Stimulated activated CD8-positive, alpha-beta memory T cell treated with anti-CD3 and anti-CD28 coated beads, Interleukin-4, amount 100 ng/mL, for 4 hours (primary cell): ENCODE results near the gene CD44.

Experiments
- DNase-seq, 2 donors: peaks; one replicate each; pipeline ENCODE4 v3.0.0-alpha.2; 2020; ENCODE audit warnings: low read depth in 2 of 2, low spot score in 1 of 2

CD44 gene

DNA sequence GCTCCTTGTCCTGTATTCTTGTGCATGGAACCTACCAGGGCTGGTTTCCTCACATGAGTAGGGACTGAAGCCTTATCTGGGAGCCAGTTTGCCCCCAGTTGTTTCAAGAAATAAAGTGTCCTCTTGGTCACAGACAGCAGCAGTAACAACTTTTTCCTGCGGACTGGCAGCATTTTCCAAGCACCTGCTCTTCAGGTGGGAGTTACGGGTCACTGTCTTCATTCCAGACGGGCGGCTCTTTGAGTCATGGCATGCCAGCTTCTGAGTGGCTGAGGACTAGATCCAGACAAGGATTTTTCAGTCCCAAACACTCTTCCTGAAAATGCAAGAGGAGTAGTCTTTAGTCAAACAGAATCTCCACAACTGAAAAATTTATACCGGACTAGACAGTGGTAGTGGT lies 2.7 kb upstream of the CD44 start:
- no peak for DNase-seq

DNA sequence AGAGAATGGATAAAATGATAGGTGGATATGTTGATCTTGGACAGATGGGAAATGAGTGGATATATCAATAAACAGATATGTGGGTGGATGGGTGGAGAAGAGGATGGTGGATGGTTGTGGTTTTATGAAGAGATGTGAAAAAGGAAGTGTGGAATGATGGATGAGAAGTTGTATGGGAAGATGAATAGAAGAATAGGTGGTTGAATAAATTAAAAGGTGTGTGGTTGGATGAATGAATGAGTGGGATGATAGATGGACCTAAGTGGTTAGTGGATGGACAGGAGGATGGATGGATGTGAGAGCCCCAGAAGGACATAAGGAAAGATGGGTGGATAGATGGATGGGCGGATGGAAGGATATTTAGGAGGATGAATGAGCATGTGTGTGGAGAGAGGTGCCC lies 913 bp upstream of the CD44 start:
- no peak for DNase-seq

DNA sequence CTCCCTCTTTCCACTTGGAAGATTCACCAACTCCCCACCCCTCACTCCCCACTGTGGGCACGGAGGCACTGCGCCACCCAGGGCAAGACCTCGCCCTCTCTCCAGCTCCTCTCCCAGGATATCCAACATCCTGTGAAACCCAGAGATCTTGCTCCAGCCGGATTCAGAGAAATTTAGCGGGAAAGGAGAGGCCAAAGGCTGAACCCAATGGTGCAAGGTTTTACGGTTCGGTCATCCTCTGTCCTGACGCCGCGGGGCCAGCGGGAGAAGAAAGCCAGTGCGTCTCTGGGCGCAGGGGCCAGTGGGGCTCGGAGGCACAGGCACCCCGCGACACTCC lies 397 bp upstream of the CD44 start:
- DNase-seq, result no peak

DNA sequence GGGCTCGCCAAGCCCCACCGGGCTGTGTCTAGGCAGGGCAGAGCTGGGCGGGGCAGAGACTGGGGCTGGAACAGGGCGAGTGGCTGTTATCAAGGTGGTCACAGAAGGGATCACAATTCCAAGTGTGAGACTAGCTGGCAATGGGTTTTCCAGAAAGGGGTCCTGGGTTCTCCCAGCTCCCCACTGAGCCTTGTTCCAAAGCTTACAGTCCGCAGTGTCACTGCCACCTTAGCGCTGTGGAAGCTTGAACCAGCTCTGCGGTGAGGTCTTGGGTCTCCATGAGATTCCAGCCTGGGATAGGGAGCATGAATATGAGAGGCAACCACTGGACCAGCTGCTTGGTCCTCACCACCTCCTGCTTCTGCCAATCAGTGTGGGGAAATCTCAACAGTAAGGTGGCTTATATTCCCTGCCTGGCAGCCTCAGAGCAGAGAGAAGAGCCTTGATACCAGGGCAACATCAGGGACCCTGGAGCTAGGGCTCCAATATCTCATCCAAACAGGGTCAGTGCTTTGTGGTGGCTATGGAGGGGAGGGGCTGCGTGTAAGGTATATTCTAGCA lies 831 bp downstream of the CD44 start:
- no peak for DNase-seq

DNA sequence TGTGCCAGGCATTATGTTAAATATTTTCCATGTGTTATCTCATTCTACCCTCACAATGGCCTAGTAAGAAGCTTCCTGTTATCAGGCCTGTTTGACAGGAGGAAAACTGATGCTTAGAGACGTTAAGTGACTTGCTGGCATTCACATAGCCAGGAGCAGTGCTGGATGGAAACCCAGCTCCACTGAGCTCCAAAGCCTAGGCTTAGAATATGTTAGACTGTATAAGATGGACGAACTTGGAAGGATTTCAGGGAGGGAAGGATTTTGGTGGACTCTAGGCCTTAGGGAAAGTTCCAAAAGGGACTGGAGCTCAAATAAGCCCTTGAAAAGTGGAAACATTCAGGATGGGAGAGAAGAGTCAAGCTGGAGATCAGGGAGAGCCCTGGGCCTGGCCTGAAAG lies 2.1 kb downstream of the CD44 start:
- no peak for DNase-seq

DNA sequence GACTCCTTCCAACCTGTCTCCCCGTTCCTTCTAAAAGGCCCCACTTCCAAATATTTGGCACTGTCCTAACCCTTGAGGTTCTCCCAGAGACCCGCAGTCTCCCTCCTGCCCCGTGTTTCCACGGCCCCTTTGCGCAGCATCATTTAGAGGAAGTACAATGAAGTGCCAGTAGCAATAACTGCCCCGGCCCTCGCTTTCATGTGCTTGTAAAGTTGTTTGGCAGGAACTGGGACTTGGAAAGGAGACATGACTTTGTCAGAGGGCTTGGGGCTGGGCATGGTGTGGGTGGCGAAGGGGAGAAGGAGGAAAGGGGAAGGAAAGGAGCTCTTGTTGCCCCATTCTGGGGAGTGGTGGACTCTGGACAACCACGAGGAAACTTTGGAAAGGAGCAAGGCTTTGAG lies 2.6 kb downstream of the CD44 start:
- DNase-seq, result no peak

DNA sequence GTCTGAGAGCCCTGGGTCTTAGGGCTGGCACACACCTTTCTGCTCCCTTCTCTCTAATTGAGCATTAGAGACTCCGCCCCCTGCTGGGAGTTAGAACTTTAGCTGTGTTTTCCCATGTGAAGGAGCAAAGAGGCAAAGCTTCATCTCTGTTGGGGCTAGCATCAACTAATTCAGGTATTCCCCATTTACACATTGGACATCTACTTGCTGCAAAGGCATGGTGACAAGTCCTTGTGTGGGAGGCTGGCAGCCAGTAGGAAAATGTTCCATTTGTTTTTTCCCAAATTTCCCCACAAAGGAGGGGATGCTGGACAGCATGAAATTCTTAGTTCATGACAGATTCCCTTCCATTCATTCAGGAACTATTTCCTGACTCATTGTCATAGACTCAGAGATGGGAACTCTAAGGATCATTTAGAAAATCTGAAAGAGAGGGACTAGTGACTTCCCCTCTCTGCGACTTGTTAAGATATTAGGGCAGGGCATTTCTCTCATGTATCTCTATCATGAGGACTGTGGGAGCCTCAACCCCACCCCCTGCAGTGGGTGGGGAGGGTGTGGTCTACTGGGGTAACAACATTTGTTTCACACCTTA lies 3.6 kb downstream of the CD44 start:
- no peak for DNase-seq

DNA sequence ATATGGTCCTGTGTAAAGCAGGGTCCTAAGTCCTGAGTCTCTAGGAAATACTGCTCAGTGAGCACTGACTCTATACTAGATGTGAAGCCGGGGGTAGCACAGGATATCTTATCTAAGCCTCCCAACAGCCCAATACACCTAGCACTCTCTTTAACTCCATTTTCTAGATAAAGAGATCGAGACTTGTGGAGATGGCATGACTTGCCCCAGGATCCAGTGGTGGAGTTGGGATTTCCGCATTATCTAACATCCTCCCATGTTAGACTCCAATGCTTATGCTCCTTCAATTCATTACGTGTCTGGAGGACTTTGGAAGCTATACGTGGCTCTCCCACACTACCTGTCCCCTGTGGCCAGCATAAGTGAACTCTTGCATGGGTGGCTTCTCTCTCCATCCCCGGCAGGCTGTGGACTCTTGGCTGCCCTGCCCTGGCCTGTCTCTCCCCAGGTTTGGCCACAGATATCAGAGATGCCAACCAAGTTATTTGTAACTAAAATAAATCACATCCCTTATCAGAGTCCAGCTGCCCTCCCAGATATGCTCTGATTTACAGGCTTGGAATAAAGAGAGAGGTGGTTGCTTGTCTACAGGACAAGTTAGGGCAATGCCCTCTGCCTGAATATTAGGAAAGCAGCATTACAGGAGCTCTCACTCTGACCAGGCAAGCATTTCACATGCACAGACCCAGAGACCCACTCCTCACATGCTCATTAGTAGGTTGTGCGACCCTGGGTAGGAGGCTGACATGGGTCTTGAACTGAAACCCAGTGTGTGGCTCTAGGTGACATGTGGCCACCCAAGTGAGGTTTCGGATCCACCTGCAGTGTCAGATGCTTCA lies 4.5 kb downstream of the CD44 start:
- no peak for DNase-seq

DNA sequence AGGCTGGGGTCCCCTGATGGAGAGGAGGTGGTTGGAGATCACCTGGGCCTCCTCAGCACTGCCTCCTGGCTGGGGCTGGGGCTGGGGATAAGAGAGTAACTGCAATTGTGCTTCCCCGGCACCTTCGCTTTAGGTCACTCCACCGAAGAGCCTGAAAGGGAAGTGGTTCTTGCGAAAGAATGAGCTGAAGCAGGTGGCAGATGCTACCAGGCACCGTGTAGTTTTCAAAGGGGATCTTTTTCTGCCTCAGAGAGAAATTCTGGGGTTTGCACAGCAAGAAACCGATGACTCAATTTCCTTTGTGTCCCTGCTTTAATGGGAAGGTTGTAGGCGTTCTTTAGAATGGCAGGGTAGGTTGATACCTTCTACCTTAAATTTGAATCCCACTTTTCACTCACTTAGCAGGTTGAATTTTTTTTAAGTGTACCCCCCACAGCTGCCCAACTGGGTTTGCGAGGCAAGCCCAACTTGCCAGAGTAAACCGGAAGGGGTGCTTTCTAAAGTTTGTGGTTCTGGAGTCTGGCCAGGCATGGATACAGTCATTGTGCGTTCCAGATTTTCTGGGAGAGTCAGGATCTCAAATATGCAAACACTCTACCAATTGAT lies 5.3 kb downstream of the CD44 start:
- DNase-seq, result no peak

DNA sequence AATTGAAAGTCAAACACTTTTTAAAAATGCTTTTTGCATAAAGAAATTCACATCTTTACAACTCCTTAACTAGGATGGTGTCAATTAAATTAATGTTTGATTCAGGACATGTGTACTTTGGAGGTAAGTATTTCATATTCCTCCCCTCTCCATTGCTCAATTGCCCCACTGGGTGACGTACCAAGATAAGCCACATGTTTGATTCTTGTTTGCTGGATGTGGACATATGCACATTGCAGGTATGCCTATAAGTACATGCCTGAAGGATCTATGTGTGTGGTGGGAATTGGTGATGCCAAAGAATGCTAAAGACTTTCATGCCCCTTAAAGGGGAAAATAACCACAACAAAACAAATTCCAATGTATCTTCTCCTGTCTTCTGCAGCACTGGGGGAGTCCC lies 5.8 kb downstream of the CD44 start:
- DNase-seq, result no peak

DNA sequence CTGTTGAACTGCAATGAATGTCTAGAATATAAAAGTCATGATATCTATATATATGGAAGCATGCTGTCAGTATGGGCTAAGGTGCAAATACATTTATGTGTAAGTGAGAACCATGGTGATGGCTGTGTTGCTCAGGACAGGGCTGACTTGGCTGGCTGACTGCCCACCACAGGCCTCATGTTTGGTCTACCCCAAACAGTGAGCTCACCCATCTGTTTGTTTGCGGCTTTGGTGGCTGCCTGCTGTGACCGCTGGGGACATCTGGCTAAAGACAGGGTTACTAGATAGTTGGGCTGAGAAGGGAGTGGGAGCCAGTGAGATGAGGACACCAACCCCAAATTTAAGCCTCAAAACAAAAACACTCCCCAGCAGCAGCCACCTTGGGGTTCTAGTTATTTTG lies 6.3 kb downstream of the CD44 start:
- DNase-seq, result no peak

DNA sequence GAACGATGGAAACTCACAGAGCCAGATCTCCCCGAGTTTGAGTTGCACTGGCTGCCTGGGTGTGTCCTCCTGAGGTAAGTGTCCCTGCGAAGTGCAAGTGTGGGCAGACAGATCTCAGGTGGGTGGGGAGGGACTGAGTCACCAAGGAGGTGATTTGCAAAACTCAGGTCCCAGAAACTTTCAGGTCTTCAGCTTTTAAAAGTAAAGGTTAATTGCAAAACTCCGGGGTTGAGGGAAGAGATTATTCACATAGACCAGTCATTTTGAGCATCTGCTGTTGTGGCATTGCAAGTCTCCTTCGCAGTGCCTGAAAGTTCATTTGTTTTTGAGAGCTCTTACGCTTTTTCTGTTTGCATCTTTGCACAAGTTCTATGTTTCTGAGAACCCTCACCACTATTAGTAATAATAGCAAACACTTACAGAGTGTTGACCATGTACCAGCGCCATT lies 7.1 kb downstream of the CD44 start:
- DNase-seq, result peak; percentile 60 to 78

DNA sequence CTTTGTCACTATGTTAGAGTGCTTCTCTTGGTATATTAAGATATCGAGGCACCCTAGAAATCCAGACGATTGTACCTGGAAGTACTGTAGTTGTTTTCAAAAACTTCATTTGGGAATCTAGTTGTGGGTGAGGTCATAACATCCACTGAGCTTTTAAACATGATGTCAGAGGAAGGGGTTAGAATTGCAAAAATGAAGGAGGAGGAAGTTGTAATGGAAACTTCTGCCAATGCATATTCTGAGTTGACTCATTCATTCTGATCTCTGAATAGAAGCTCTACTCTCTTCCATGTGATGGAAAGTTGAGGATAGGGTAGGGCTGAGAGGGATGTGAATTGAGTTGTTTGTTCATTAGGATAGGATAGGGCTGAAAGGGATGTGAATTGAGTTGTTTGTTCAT lies 7.7 kb downstream of the CD44 start:
- no peak for DNase-seq

DNA sequence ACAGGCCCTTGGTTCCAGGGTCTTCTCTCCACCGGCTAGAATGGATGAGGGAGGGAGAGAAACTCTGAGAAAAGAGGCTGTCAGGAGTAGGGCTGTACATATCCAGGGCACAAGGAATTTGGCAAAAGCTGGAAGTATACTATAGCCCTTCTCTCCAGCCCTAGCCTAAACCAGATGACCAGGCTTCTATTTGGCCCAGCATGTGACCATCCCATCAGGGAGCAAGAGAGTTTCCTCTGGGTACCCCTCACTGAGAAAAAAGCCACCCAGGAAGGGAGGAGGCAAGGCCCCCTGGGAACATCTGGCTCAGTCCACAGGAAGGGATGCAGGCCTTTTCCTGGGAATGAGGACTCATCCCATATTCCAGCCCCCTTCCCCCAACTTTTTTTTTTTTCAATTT lies 8.3 kb downstream of the CD44 start:
- no peak for DNase-seq

DNA sequence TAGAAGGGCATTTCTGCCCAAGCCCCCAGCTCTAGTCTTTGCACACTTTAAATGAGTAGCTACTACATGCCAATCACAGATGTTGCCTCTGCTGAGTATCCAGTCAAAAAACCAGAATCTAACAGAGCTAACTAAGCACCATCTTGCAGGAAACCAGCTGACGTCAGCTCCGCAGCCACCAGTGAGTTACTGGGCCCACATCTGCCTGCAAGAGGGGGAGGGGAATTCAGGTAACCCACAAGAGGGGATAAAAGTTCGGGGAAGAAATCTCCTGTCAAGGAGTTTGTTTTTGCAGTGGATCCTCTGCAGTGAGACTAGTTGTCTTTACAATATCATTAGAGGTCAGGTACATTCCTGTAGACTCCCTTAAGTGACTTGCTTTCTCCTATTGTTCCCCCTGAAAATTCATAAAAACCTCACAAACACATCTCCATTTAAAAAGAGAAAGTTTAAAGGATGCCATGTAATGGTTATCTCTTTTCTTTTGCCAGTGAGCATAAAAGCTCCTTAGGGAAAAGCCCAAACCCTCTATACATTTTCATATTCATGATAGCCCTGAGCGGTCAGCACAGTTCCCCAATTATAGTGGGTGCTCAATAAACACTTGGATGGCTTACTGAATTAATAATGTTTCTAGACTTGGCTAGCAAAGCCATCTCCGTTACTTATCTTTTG lies 9.3 kb downstream of the CD44 start:
- no peak for DNase-seq

DNA sequence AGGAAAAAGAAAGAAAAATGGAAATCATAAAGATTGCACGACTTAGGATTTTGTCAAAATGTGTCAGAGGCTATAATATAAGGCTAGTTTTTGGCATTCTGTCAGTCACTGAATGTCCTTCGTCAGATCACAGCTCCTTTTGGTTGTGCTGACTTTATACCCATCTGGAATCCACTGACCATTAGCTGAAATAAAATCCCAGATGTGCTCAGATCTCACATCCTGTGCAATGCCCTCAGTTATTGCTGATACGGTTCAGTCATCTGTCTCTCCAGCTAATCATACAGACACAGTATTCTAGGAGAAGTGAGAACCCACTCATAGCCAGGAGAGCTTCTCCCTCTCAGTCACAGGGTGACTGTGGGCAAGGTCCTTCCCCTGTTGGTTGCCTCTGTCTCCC lies 11.5 kb downstream of the CD44 start:
- DNase-seq, result no peak

DNA sequence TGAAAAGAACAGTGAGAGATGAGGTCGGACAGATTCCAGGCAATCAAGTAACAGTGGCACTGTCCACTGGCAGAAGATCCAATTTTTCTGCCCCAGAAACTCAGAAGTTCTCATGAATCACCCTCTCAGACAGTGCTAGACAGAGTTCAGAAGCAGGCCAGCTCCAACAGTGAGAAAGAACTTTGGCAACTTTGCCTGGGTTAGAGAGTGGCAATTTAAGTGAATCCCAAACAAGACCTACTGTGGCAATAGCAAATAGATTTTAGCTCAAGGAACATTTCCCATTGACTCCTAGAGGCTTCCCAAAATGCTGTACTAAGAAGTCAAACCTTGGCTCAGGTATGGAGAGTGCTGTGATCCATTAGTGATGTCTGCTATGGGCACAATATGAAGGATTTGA lies 12.3 kb downstream of the CD44 start:
- no peak for DNase-seq

DNA sequence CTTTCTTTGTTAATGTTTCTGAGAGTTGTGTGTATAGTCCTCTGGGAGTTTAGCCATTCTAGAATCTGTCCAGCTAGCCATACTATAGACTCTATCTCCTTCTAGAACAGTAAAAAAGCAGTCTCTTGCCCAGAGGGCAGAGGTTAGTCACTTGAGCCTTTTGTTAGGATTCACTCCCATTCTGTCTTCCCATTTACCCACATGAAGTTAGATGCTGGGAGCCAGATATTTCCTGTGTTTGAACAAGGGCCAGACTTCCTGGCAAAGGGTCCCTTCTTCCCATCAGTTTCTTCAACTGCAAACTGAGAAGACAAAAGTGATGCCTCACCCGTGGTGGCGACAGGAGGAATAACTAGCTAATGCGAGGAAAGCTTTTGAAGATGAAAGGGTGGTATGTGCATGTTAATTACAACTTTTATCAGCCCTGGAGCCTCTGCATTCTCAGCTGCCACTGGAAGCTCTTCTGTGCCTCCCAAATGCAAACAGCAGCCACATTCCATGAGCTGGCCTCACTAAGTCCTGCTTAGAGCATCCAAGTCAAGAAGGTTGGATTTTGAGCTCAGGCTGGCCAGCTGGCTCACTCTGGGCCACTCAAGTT lies 12.8 kb downstream of the CD44 start:
- DNase-seq, result no peak

DNA sequence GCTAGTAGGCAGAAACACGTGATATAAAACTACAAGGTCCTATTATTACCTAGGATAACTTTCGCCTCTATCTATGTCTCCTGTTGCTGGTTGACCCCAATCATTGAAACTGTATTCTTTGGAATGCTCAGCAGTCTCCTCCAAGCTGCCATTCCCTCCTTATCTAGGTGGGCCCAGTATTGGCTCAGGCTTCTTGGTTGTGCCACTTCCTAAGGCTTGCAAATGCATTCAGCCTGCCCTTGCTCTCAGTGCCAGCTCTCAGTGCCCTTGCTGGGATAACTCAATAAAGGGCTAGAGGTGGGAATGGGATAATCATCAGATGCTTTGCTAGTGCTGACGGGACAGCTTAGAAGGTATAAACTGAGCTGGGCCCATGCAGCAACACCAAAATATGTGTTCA lies 13.6 kb downstream of the CD44 start:
- no peak for DNase-seq

DNA sequence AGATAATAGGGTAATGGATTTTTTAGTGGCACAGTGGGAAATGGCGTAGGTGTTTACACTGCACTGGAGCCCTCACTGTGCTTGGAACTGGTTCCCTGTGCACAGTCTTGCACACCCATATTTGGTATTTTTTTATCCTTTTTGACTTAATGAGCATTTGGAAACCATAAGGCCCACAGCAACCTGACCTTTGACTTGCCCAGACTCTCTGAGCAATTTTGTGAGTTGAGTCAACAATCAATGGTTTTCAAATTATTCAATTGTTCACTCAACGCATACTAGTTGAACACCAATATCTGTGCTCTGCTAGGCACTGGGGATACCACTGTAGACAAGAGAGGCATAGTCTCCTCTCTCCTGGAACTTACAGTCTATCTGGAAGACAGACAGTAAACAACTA lies 14.3 kb downstream of the CD44 start:
- no peak for DNase-seq

DNA sequence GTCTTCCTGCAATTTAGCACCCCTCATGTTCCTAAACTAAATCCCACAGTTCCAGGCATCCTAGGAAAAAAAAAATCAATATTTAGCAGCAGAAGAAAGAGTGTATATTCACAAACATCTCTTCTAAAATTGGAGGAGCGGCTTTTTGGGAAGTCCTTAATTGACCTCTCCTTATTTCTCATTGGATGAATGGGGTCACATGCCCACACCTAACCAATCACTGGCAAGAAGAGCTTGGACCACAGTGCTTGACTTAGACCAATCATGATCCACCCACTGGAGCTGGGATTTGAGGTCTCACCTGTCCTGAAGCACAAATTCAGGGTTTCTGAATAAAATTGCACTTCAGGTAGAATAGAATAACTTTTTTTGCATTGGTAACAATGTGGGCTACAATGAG lies 16.0 kb downstream of the CD44 start:
- no peak for DNase-seq
